ENCODE results near the gene CDK18. TPM values are rescaled to one million over a fixed set of nuclear protein-coding genes. Genes with fewer than 3 reads are reported as not detected.

CDK18 gene
- total and polyA plus RNA-seq, 10 of the 15 experiments (the other 5 are each of a cell fraction or from before 2014, with no cell fraction given) = 0.13 to 4.4 (median 0.52) TPM; not detected in 2

DNA sequence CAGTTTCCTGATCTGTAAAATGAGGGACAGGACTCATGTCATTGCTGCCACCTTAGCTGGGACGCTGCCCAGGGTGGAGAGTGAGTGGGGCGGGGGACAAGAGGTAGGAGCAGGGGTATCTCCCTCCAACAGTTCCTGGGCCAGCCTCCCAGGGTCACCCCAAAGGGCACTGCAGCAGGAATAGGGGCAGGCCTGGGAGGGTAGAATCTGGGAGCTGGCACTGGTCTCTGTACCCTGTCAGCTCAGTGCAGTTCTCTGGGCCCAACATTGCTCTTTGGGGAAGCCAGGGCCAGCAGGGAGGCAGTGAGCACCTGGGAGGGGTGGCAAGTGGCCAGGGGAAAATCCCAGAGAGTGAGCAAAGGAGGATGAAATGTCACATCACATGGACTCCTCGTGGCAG, 71.5 kb downstream of the CDK18 start:
- TF ChIP-seq STAT3 (IDR thresholded peaks at IDR 0.05; ENCODE audit: low read depth, low read length) = no peak
- no peak for TF ChIP-seq RFX5 (IDR thresholded peaks at IDR 0.05; ENCODE audit: low read depth, low read length)
- no peak for TF ChIP-seq TAF1 (IDR thresholded peaks at IDR 0.05; ENCODE audit: borderline replicate concordance, low read depth, low read length)
- TF ChIP-seq SP1 (IDR thresholded peaks at IDR 0.05; ENCODE audit: low read depth, low read length) = no peak
- TF ChIP-seq TCF3 (IDR thresholded peaks at IDR 0.05; ENCODE audit: borderline replicate concordance, insufficient read depth, low read depth, low read length) = no peak
- no peak for TF ChIP-seq RCOR1 (conservative IDR thresholded peaks at IDR 0.05; ENCODE audit: low read depth, low read length)
- TF ChIP-seq TBL1XR1 (IDR thresholded peaks at IDR 0.05; ENCODE audit: low read depth, low read length) = no peak
- TF ChIP-seq, protein P1, sequence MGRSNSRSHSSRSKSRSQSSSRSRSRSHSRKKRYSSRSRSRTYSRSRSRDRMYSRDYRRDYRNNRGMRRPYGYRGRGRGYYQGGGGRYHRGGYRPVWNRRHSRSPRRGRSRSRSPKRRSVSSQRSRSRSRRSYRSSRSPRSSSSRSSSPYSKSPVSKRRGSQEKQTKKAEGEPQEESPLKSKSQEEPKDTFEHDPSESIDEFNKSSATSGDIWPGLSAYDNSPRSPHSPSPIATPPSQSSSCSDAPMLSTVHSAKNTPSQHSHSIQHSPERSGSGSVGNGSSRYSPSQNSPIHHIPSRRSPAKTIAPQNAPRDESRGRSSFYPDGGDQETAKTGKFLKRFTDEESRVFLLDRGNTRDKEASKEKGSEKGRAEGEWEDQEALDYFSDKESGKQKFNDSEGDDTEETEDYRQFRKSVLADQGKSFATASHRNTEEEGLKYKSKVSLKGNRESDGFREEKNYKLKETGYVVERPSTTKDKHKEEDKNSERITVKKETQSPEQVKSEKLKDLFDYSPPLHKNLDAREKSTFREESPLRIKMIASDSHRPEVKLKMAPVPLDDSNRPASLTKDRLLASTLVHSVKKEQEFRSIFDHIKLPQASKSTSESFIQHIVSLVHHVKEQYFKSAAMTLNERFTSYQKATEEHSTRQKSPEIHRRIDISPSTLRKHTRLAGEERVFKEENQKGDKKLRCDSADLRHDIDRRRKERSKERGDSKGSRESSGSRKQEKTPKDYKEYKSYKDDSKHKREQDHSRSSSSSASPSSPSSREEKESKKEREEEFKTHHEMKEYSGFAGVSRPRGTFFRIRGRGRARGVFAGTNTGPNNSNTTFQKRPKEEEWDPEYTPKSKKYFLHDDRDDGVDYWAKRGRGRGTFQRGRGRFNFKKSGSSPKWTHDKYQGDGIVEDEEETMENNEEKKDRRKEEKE (IDR thresholded peaks at IDR 0.05) = no peak
- TF ChIP-seq JUNB (IDR thresholded peaks at IDR 0.05) = no peak
- RAD21 ChIA-PET (ENCODE audit: unreplicated experiment) = no interaction called here
- no peak for FAIRE-seq

More for the DNA sequence above, 71.5 kb downstream of the CDK18 start:
- Histone ChIP-seq H3K4me2 (ENCODE audit: control insufficient read depth, insufficient read depth) (no peak overlapping the region), H3K27ac (ENCODE audit: control insufficient read depth, insufficient read depth) (no peak overlapping the region), H2AFZ (ENCODE audit: control insufficient read depth, low read depth, low read length) (no peak overlapping the region), H3K4me1 (ENCODE audit: control insufficient read depth, insufficient read depth, low read length) (no peaks in the 10 kb centered on the region), H3K4me3 (no peak overlapping the region), H3K36me3 (ENCODE audit: control insufficient read depth in 2 of 2, insufficient read depth in 2 of 2, low read length in 1 of 2) (no peaks in the 10 kb centered on the region), H4K20me1 (ENCODE audit: control insufficient read depth, insufficient read depth) (no peaks in the 10 kb centered on the region), H3K79me2 (ENCODE audit: control insufficient read depth, insufficient read depth, low read length) (no peaks in the 10 kb centered on the region), H3K27me3 (replicated peaks in 1 of 2; ENCODE audit: control insufficient read depth in 2 of 2, insufficient read depth in 2 of 2, low read length in 1 of 2) (peaks cover 0 to 4% of the 10 kb centered on the region in 2 experiments; a peak in 3 of 4 replicates), H3K9ac (ENCODE audit: control insufficient read depth, insufficient read depth, low read length) (no peak overlapping the region), H3K9me3 (replicated peaks; ENCODE audit: control insufficient read depth, insufficient read depth, low read length) (no peaks in the 10 kb centered on the region)
- 46% methylated on average over 3 of the region's 3 CpGs for WGBS (ENCODE audit: insufficient coverage, insufficient replicate concordance, low lambda C conversion rate, missing lambda C conversion rate)
- SMC1A ChIA-PET (ENCODE audit: uncharacterized antibody, unreplicated experiment) = interaction anchor here (0.6 kb wide), 1 partner anchor 82 kb away, joined by 3 read pairs; no protein-coding TSS in a partner anchor
- DNase-seq (ENCODE audit: low read depth, low spot score) = no peak
- no peak for ATAC-seq
- intact Hi-C loops (cut with micrococcal nuclease; ENCODE audit: unreplicated experiment) (no loop called here), in situ Hi-C loops (cut with MboI) (no loop called here)
- BruUV-seq (replicated peaks) = no TSS peak
- CTCF ChIA-PET = interaction anchor here (1.0 to 2.2 kb wide), 2 partner anchors 12 to 16 kb away, joined by 3 to 14 read pairs; no protein-coding TSS in a partner anchor
- POLR2A ChIA-PET = no interaction called here

Data from GM12878 (cell line).